GM12873 (cell line): ENCODE measurements around the gene DENND1A.

Experiments used
- CTCF ChIP-seq: IDR thresholded peaks from 2 replicates; pipeline ENCODE4 v1.5.1; 2012; ENCODE audit warnings: low read depth, mild to moderate bottlenecking, moderate library complexity, low read length, control low read depth; ENCODE audit not compliant: insufficient read depth; ENCODE audit errors: missing control alignments

Gene DENND1A

GRCh38 chr9:123354806-123355508, 575.0 kb downstream of the DENND1A start:
- no peak for TF ChIP-seq CTCF

- TF ChIP-seq CTCF: peak; percentile 90
These were observed 575.8 kb downstream of the DENND1A start for GRCh38 chr9:123353984-123354591.

DNA sequence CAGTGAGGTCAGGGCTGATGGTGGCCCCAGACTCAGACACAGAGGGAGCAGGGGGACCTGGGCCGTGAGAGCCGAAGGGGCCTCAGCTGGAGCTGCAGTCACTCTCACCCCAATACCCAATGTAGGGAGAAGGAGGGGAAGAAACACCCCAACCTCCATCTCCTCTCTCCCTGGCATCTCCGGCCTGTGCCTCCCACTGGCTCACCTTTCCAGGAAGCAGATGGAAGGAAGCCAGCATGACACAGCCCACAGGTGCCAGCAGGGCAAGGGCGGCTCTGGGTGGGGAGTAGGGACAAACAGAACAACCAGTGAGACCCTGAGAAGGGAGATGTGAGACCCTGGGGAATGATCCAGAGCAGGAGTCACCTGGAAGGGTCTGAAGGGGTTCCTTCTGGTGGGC, 576.9 kb downstream of the DENND1A start:
- TF ChIP-seq CTCF: no peak

GRCh38 chr9:123350590-123351310, 579.2 kb downstream of the DENND1A start:
- TF ChIP-seq CTCF: no peak

GRCh38 chr9:123349691-123350480, 580.0 kb downstream of the DENND1A start:
- peak; percentile 99 for TF ChIP-seq CTCF

DNA sequence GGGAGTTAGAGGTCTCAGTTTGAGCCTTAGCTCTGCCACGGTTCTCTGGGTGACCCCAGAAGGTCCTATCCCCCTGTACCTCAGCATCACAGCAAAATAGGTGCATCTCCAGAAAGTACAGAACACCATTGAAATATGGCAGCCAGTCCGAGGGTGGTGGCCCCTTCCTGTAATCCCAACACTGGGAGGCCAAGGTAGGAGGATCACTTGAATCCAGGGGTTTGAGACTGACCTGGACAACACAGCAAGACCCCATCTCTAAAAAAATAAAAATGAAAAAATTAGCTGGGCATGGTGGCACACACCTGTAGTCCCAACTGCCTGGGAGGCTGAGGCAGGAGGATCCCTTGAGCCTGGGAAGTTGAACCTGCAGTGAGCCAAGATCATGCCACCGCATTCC, 580.9 kb downstream of the DENND1A start:
- no peak for TF ChIP-seq CTCF
